Subcutaneous adipose tissue (tissue), 4 donors: ENCODE data around the gene RAPGEF6. TPM values are rescaled to one million over a fixed set of nuclear protein-coding genes. Genes with fewer than 3 reads are reported as not detected.

ENCODE experiments used
- total RNA-seq, 4 donors: library from RNA; depleted of rRNA; stranded (reverse); fragments of >200 nt; gene quantifications; one replicate each; pipeline ENCODE4 v1.1.0, GENCODE V29; 2016
- TF ChIP-seq, protein P1 (sequence below): fragments of 450-650 bp; IDR thresholded peaks from one replicate; pipeline ENCODE4 v1.5.1; 2016; ENCODE audit warnings: low read depth, mild to moderate bottlenecking, control low read depth, antibody characterized with exemption, moderate library complexity

Gene RAPGEF6
- total RNA-seq, 4 donors from 2014 or later = 18.1 to 26.6 (median 22.0) TPM

DNA sequence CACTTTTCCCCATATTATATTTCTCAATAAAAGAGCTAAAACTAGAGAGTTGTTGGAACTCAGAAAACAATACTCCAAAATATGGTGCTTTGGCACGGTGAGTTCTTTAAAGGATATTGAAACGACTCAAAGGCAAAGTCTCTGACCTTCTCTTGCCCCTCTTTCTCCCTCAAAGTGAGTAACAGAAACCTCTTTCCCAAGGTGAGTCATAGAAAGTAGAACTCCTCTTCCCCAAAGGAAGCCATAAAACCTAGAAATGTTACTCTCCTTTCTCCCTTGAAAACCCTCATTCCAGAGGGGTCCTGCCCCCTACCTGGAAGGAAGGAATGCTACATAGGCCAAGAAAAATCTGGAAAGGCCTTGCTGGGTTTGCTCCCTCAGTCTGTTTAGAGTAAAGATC is 47.5 kb downstream of the RAPGEF6 start:
- TF ChIP-seq, protein P1, sequence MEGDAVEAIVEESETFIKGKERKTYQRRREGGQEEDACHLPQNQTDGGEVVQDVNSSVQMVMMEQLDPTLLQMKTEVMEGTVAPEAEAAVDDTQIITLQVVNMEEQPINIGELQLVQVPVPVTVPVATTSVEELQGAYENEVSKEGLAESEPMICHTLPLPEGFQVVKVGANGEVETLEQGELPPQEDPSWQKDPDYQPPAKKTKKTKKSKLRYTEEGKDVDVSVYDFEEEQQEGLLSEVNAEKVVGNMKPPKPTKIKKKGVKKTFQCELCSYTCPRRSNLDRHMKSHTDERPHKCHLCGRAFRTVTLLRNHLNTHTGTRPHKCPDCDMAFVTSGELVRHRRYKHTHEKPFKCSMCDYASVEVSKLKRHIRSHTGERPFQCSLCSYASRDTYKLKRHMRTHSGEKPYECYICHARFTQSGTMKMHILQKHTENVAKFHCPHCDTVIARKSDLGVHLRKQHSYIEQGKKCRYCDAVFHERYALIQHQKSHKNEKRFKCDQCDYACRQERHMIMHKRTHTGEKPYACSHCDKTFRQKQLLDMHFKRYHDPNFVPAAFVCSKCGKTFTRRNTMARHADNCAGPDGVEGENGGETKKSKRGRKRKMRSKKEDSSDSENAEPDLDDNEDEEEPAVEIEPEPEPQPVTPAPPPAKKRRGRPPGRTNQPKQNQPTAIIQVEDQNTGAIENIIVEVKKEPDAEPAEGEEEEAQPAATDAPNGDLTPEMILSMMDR = no peak

DNA sequence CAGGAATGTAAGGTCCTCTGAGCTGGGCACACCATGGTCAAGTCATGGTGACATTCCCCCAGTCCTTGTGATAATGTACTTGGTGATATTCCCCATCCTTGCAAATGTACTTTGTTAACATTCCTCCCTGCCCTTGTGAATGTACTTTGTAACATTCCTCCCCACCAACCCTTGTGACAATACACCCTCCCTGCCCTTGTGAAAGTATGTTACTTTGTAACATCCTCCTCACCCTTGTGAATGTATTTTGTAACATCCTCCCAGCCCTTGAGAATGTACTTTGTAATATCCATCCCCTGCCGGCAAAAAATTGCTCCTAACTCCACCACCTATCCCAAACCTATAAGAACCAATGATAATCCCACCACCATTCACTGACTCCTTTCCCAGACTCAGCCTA is 53.3 kb downstream of the RAPGEF6 start:
- TF ChIP-seq, protein P1 = no peak

GRCh38 chr5:131579917-131580671 is 54.9 kb downstream of the RAPGEF6 start:
- TF ChIP-seq, protein P1 = no peak

GRCh38 chr5:131575660-131576227 is 59.3 kb downstream of the RAPGEF6 start:
- TF ChIP-seq, protein P1 = no peak

GRCh38 chr5:131571669-131572168 is 63.3 kb downstream of the RAPGEF6 start:
- TF ChIP-seq, protein P1 = no peak

DNA sequence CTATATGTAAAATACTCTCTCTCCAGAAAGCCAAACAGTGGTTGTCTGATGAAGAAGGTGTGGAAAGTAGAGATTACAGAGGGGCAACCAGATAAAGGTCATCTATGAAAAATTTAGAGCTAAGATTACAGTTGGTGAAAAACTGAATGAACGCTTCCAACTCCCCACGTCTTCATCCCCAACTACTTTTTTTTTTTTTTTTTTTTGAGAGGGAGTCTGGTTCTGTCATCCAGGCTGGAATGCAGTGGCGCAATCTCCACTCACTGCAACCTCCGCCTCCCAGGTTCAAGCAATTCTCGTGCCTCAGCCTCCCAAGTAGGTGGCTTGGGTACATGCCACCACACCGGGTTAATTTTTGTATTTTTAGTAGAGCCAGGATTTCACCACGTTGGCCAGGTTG is 64.3 kb downstream of the RAPGEF6 start:
- TF ChIP-seq, protein P1 = no peak

- TF ChIP-seq, protein P1 = no peak
These were observed 70.8 kb downstream of the RAPGEF6 start for GRCh38 chr5:131564229-131564652.
